OCI-LY1 (cell line): ENCODE data around the gene PDHX.

Experiments used
- H2AFZ ChIP-seq: fragments of 200-600 bp; sonication (generic), shearing (Covaris generic); 2 replicates; pipeline ENCODE4 v1.6.0; 2014; ENCODE audit warnings: antibody characterized with exemption, mild to moderate bottlenecking, low read length
- H3F3A ChIP-seq: fragments of 200-600 bp; sonication (generic), shearing (Covaris generic); 2 replicates; pipeline ENCODE4 v1.6.0; 2014; ENCODE audit warnings: mild to moderate bottlenecking, antibody characterized with exemption, low read length, moderate library complexity; ENCODE audit not compliant: insufficient read depth
- H3K27ac ChIP-seq: fragments of 200-600 bp; sonication (generic); 2 replicates; pipeline ENCODE4 v1.5.1; 2014; ENCODE audit warnings: low read length, mixed run types, mild to moderate bottlenecking, low read depth; ENCODE audit not compliant: poor library complexity, severe bottlenecking
- H3K27me3 ChIP-seq: fragments of 200-600 bp; sonication (generic); 2 replicates; pipeline ENCODE4 v1.6.0; 2014; ENCODE audit warnings: antibody characterized with exemption, mild to moderate bottlenecking, low read length, moderate library complexity; ENCODE audit not compliant: insufficient read depth
- H3K36me3 ChIP-seq: fragments of 200-600 bp; sonication (generic); 2 replicates; pipeline ENCODE4 v1.6.1; 2014; ENCODE audit warnings: mild to moderate bottlenecking, antibody characterized with exemption, low read length, moderate library complexity, mixed read lengths; ENCODE audit not compliant: insufficient read depth
- H3K4me1 ChIP-seq: fragments of 200-600 bp; sonication (generic); 2 replicates; pipeline ENCODE4 v1.5.1; 2014; ENCODE audit warnings: mild to moderate bottlenecking, low read length, moderate library complexity; ENCODE audit not compliant: insufficient read depth, severe bottlenecking
- H3K4me2 ChIP-seq: fragments of 200-600 bp; sonication (generic), shearing (Covaris generic); 2 replicates; pipeline ENCODE4 v1.6.1; 2014; ENCODE audit warnings: low read length
- H3K4me3 ChIP-seq: fragments of 200-600 bp; sonication (generic); 2 replicates; pipeline ENCODE4 v1.5.1; 2014; ENCODE audit warnings: low read length, low read depth, mild to moderate bottlenecking, mixed read lengths; ENCODE audit not compliant: poor library complexity, severe bottlenecking
- H3K79me2 ChIP-seq: fragments of 200-600 bp; shearing (Covaris generic); 2 replicates; pipeline ENCODE4 v1.6.1; 2016; ENCODE audit warnings: mixed run types, low read length, mixed read lengths; ENCODE audit not compliant: insufficient read depth
- H3K9ac ChIP-seq: fragments of 200-600 bp; sonication (generic), shearing (Covaris generic); 2 replicates; pipeline ENCODE4 v1.6.1; 2014; ENCODE audit warnings: mild to moderate bottlenecking, low read length, mixed read lengths
- H3K9me2 ChIP-seq: fragments of 200-600 bp; sonication (generic), shearing (Covaris generic); 2 replicates; pipeline ENCODE4 v1.6.1; 2014; ENCODE audit warnings: low read depth, mild to moderate bottlenecking, low read length, mixed read lengths
- H3K9me3 ChIP-seq: fragments of 200-600 bp; shearing (Covaris generic); 2 replicates; pipeline ENCODE4 v1.6.1; 2014; ENCODE audit warnings: low read length, mixed read lengths
- H4K20me1 ChIP-seq: fragments of 200-600 bp; sonication (generic), shearing (Covaris generic); 2 replicates; pipeline ENCODE4 v1.6.0; 2016; ENCODE audit warnings: mild to moderate bottlenecking, low read length; ENCODE audit not compliant: insufficient read depth
- EZH2 ChIP-seq: fragments of 200-600 bp; sonication (generic), shearing (Covaris generic); IDR thresholded peaks from 2 replicates; pipeline ENCODE4 v1.8.0; 2017; ENCODE audit warnings: borderline replicate concordance, mixed run types, mild to moderate bottlenecking, antibody characterized with exemption, low read length, moderate library complexity, mixed read lengths
- TF ChIP-seq, protein P1 (sequence below): fragments of 200-600 bp; sonication (generic), shearing (Covaris generic); IDR thresholded peaks from 2 replicates; pipeline ENCODE4 v1.5.1; 2017; ENCODE audit warnings: mild to moderate bottlenecking, antibody characterized with exemption, low read length, moderate library complexity, mixed read lengths

PDHX gene

DNA sequence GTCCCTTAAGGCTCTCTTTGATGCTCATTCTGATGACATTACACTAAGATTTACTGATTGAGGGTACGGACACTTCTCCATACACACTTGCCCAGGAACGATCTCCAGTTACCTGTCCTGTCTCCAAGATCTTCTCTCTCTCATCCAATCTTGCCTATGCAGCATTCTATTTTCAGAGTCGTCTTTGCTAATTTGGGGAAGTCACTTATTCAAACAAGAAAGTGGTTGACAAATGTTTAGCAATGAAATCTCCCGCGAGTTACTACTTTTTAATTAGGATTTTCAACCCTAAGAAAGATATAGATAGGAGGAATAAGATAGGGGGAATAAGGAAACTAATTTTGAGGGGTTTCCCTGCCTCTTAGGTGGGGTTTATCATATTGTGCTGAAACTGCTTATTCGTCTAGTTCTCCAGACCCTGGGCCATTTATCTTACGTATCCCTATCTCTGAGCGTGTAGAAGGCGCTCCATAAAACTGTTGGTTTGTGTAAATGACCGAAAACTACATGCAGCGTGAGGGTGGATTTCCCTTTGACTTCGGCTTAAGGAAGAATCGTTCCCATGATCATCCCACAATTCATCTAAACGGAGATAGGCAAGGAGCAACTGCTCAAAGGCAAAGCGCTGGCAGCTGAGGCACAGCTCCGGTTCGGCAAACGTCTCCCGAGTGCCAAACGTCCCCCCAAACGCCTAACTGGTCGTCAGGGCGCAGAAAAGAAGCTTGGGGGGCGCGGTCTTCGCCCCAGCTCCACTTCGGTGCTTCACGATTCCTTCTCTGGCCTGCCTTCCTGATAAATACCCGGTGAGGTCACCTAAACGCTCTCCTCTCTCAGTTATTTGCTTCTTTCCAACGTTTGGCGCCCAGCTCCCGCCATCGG is 1.0 kb upstream of the PDHX start:
- Histone ChIP-seq H3K27me3 (no peaks in the 10 kb centered on the region), H3K9me2 (no peaks in the 10 kb centered on the region), H3K4me1 (peaks cover 36% of the 10 kb centered on the region), H3K79me2 (peaks cover 30% of the 10 kb centered on the region), H3K36me3 (peaks cover 16% of the 10 kb centered on the region), H2AFZ (peak overlapping the region; percentile 5; the same call in 1 of the 2 replicates), H3K4me3 (peak overlapping the region; percentile 94), H3K9me3 (no peaks in the 10 kb centered on the region), H3K4me2 (peak overlapping the region; percentile 80), H4K20me1 (no peaks in the 10 kb centered on the region), H3K27ac (peak overlapping the region; percentile 64), H3K9ac (peak overlapping the region; percentile 96), H3F3A (no peaks in the 10 kb centered on the region)
- TF ChIP-seq EZH2: no peak
- TF ChIP-seq, protein P1, sequence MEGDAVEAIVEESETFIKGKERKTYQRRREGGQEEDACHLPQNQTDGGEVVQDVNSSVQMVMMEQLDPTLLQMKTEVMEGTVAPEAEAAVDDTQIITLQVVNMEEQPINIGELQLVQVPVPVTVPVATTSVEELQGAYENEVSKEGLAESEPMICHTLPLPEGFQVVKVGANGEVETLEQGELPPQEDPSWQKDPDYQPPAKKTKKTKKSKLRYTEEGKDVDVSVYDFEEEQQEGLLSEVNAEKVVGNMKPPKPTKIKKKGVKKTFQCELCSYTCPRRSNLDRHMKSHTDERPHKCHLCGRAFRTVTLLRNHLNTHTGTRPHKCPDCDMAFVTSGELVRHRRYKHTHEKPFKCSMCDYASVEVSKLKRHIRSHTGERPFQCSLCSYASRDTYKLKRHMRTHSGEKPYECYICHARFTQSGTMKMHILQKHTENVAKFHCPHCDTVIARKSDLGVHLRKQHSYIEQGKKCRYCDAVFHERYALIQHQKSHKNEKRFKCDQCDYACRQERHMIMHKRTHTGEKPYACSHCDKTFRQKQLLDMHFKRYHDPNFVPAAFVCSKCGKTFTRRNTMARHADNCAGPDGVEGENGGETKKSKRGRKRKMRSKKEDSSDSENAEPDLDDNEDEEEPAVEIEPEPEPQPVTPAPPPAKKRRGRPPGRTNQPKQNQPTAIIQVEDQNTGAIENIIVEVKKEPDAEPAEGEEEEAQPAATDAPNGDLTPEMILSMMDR: no peak

DNA sequence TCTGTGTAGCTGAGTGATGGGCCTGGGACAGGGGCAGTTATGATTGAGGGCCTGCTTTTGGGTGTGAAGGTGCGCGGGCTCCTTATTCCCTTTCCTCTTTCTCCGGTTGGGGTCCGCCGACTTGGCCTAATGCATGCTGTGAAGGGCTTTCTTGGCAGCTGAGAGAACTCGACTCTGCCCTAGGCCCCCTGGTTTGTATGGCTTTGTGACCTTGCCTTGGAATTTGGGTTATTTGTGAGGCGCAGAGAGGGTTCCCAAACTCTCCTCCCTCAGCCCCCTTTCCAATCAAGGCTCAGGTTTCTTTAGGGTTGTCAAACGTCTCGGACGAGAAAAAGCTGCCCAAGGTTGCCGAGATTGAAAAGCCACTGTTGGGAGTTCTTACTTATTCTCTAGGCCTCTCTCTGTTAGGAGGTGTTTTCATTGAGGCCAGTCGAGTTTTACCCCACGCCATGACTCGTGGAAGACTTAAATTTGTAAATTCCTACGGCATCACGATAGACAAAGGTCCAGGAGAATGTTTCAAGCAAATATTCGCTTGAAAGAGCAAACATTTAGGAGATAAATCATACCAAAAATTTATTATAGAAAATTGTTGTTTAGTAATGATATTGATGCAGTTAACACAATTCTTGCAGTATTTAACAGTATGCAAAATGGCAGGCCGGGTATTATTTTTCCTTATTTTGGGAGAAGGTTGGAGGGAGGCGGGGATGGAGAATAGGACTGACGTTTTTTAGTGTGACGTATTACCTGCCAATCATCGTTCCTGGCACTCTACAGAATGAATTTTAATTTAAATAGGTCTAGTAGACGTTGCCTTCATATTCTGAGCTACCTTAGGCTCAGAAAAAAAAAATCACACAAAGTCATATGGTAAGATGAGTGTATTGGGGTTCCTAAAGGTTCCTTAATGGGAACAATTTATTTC is 689 bp downstream of the PDHX start:
- Histone ChIP-seq H2AFZ (no peak overlapping the region), H3K4me3 (peak overlapping the region; percentile 94), H3K79me2 (peaks cover 30% of the 10 kb centered on the region), H3K4me2 (peak overlapping the region; percentile 88), H4K20me1 (no peaks in the 10 kb centered on the region), H3K27ac (peak overlapping the region; percentile 57), H3K36me3 (peaks cover 16% of the 10 kb centered on the region), H3F3A (no peaks in the 10 kb centered on the region), H3K9me3 (no peaks in the 10 kb centered on the region), H3K9ac (peak overlapping the region; percentile 87), H3K9me2 (no peaks in the 10 kb centered on the region), H3K4me1 (peaks cover 27% of the 10 kb centered on the region), H3K27me3 (no peaks in the 10 kb centered on the region)
- no peak for TF ChIP-seq EZH2
- TF ChIP-seq, protein P1: no peak

DNA sequence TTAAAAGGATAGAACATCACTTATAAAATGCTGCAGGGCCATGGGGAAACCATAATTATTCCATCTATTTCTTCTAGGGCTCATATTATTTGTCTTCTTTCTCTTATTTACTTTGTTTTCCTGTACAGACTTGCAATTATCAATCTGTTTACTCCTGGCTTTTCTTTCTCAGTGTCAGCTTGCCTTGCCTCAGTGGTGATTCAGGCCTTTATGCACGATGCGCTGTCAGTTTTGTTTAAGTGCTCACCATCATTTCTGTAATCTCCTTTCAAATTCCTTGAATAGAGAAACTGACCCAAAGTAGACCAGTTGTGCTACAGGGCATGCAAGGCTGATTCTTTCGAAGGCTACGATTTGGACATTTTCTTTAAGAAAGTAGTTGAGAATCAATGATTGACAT is 4.7 kb downstream of the PDHX start:
- H3K4me2 ChIP-seq: no peak overlapping the region
- H3F3A ChIP-seq: no peaks in the 10 kb centered on the region
- no peaks in the 10 kb centered on the region for H3K9me3 ChIP-seq
- TF ChIP-seq EZH2: no peak
- TF ChIP-seq, protein P1: no peak
- no peak overlapping the region for H3K4me3 ChIP-seq
- no peak overlapping the region for H3K9ac ChIP-seq
- H3K27me3 ChIP-seq: no peaks in the 10 kb centered on the region
- no peaks in the 10 kb centered on the region for H3K36me3 ChIP-seq
- peaks cover 24% of the 10 kb centered on the region for H3K79me2 ChIP-seq
- H3K27ac ChIP-seq: no peak overlapping the region
- H4K20me1 ChIP-seq: no peaks in the 10 kb centered on the region
- no peak overlapping the region for H2AFZ ChIP-seq
- peaks cover 22% of the 10 kb centered on the region for H3K4me1 ChIP-seq
- H3K9me2 ChIP-seq: no peaks in the 10 kb centered on the region
